ENCODE results near the gene ANKS1B. TPM values are rescaled to one million over a fixed set of nuclear protein-coding genes. Genes with fewer than 3 reads are reported as not detected.

ANKS1B gene
- total and polyA plus RNA-seq, 2 of the 4 experiments (the other 2 are of a cell fraction) = 0.17 to 0.18 TPM

- Histone ChIP-seq H2AK5ac (ENCODE audit: low read depth, low read length) (no peak overlapping the region), H2BK5ac (ENCODE audit: low read depth, low read length, poor library complexity, severe bottlenecking) (no peak overlapping the region), H3K18ac (ENCODE audit: low read depth, low read length) (no peak overlapping the region), H3K27me3 (ENCODE audit: control insufficient read depth, insufficient read depth, low read length) (no peaks in the 10 kb centered on the region), H3K4me3 (ENCODE audit: insufficient read depth, low read depth, low read length) (no peak overlapping the region), H2AK9ac (replicated peaks; ENCODE audit: low read depth, low read length, poor library complexity) (no peak overlapping the region), H4K20me1 (ENCODE audit: insufficient read depth, low read length) (no peaks in the 10 kb centered on the region), H4K91ac (ENCODE audit: insufficient read depth, low read depth, low read length) (no peak overlapping the region), H3K4ac (ENCODE audit: low read depth, low read length) (no peak overlapping the region), H3K27ac (ENCODE audit: insufficient read depth, low read length) (no peak overlapping the region), H3K56ac (ENCODE audit: extremely low read depth, insufficient read depth, low read length) (no peak overlapping the region), H4K8ac (ENCODE audit: low read depth in 2 of 2, low read length in 2 of 2) (no peak overlapping the region), H3K79me1 (ENCODE audit: low read depth in 1 of 2, low read length in 2 of 2) (no peaks in the 10 kb centered on the region), H2BK120ac (ENCODE audit: low read depth, low read length) (no peak overlapping the region), H3K4me2 (ENCODE audit: low read depth, low read length) (no peak overlapping the region), H3K9me3 (ENCODE audit: control insufficient read depth, insufficient read depth, low read length) (peaks cover 8% of the 10 kb centered on the region), H2AFZ (replicated peaks; ENCODE audit: low read length, poor library complexity) (no peak overlapping the region), H3K14ac (replicated peaks; ENCODE audit: low read depth, low read length) (no peak overlapping the region), H3K4me1 (ENCODE audit: control insufficient read depth, insufficient read depth, low read length) (no peaks in the 10 kb centered on the region), H4K5ac (ENCODE audit: low read depth, low read length) (no peak overlapping the region), H3K9ac (ENCODE audit: low read depth, low read length) (no peak overlapping the region), H3K23ac (ENCODE audit: low read depth, low read length) (no peak overlapping the region), H2BK15ac (ENCODE audit: low read depth, low read length) (no peak overlapping the region), H3K9me1 (ENCODE audit: insufficient read depth, low read length) (no peaks in the 10 kb centered on the region), H3K36me3 (ENCODE audit: control insufficient read depth, insufficient read depth, low read length) (no peaks in the 10 kb centered on the region), H2BK20ac (ENCODE audit: low read depth, low read length) (no peak overlapping the region)
- POLR2A ChIA-PET (ENCODE audit: unreplicated experiment) = interaction anchor here (0.5 kb wide), 1 partner anchor 787 kb away, joined by 4 read pairs; no protein-coding TSS in a partner anchor
- dilution Hi-C loops (cut with HindIII; ENCODE audit: low sequenced_read_pairs, unreplicated experiment) (no loop called here), intact Hi-C loops (cut with micrococcal nuclease) (no loop called here), in situ Hi-C loops (cut with MboI; ENCODE audit: low sequenced_read_pairs) (no loop called here)
- WGBS, 2 experiments (ENCODE audit: extremely low coverage in 2 of 2, insufficient read length in 1 of 2) = no CpG with 5 or more reads among the region's 3 CpGs
- CTCF ChIA-PET = no interaction called here
- no TSS peak for BruUV-seq (replicated peaks)
- ATAC-seq (ENCODE audit: low read depth) = no peak
- TF ChIP-seq FOS (IDR thresholded peaks at IDR 0.05; ENCODE audit: low read depth, low read length) = no peak
- peak; percentile 42 for DNase-seq
These were observed 486.0 kb downstream of the ANKS1B start for GRCh38 chr12:99498756-99499155.

Measured in IMR-90 (cell line).